GM19452 (cell line): Measurements from ENCODE around the gene SIPA1L3.
"Not testable (repeated sequence)": the region's sequence is repeated elsewhere in the genome, so short reads cannot be mapped to it uniquely, and the experiment has no call there.

Experiments
- ATAC-seq: cut with Tn5 transposase; IDR thresholded peaks from one replicate; pipeline ENCODE4 v1.9.1; 2021; ENCODE audit not compliant: unreplicated experiment

Gene SIPA1L3

GRCh38 chr19:38224014-38224862 lies 317.2 kb downstream of the SIPA1L3 start, which contains the start of gene DPF1:
Gene DPF1 (minus strand): TSS chr19:38224222. CDS start chr19:38224142, 80 bp downstream.
- ATAC-seq = peak; percentile 78

- not testable (repeated sequence) for ATAC-seq
Observed at GRCh38 chr19:38224863-38225218, 317.8 kb downstream of the SIPA1L3 start.

- ATAC-seq = no peak
Observed at GRCh38 chr19:38227287-38228004, 320.4 kb downstream of the SIPA1L3 start.

- no peak for ATAC-seq
Observed at GRCh38 chr19:38228005-38228377, 321.0 kb downstream of the SIPA1L3 start.

- ATAC-seq = no peak
Observed at GRCh38 chr19:38228491-38229439, 321.8 kb downstream of the SIPA1L3 start.

GRCh38 chr19:38229585-38230073 lies 322.6 kb downstream of the SIPA1L3 start:
- no peak for ATAC-seq

- not testable (repeated sequence) for ATAC-seq
Observed at GRCh38 chr19:38230506-38231133, 323.6 kb downstream of the SIPA1L3 start.

- no peak for ATAC-seq
Observed at GRCh38 chr19:38231918-38232317, 324.9 kb downstream of the SIPA1L3 start.

- no peak for ATAC-seq
Observed at GRCh38 chr19:38233740-38234251, 326.8 kb downstream of the SIPA1L3 start.

GRCh38 chr19:38234615-38235014 lies 327.6 kb downstream of the SIPA1L3 start:
- no peak for ATAC-seq

GRCh38 chr19:38239816-38240215 lies 332.8 kb downstream of the SIPA1L3 start:
- no peak for ATAC-seq

- ATAC-seq = no peak
Observed at GRCh38 chr19:38243279-38243673, 336.3 kb downstream of the SIPA1L3 start.

GRCh38 chr19:38245826-38246498 lies 339.0 kb downstream of the SIPA1L3 start:
- ATAC-seq = no peak

GRCh38 chr19:38247126-38247525 lies 340.1 kb downstream of the SIPA1L3 start:
- no peak for ATAC-seq

- no peak for ATAC-seq
Observed at GRCh38 chr19:38247734-38248268, 340.8 kb downstream of the SIPA1L3 start.

- ATAC-seq = no peak
Observed at GRCh38 chr19:38248421-38248820, 341.4 kb downstream of the SIPA1L3 start.

- no peak for ATAC-seq
Observed at GRCh38 chr19:38250428-38250820, 343.4 kb downstream of the SIPA1L3 start.

- no peak for ATAC-seq
Observed at GRCh38 chr19:38250821-38251563, 344.0 kb downstream of the SIPA1L3 start.

- no peak for ATAC-seq
Observed at GRCh38 chr19:38251564-38252051, 344.6 kb downstream of the SIPA1L3 start.
